SK-N-MC (cell line): ENCODE data around the gene PLBD2.

Source experiments
- DNase-seq: peaks from one replicate; pipeline ENCODE4 v3.0.0-alpha.2; 2011; ENCODE audit warnings: low read depth, low spot score
- H3K27ac ChIP-seq: fragments of 200-600 bp; sonication (generic); 2 replicates; pipeline ENCODE4 v1.5.1; 2016; ENCODE audit warnings: mixed run types
- H3K36me3 ChIP-seq: fragments of 200-600 bp; sonication (generic); 2 replicates; pipeline ENCODE4 v1.6.1; 2017; ENCODE audit warnings: antibody characterized with exemption, low read length, mixed read lengths; ENCODE audit not compliant: insufficient read depth
- H3K4me3 ChIP-seq: fragments of 200-600 bp; sonication (generic); 2 replicates; pipeline ENCODE4 v1.5.1; 2016
- H3K9ac ChIP-seq: fragments of 200-600 bp; sonication (generic); 2 replicates; pipeline ENCODE4 v1.8.0; 2017; ENCODE audit warnings: mixed run types, mixed read lengths; ENCODE audit not compliant: insufficient read length
- H3K9me3 ChIP-seq: fragments of 200-600 bp; sonication (generic); 2 replicates; pipeline ENCODE4 v1.6.1; 2017; ENCODE audit warnings: low read depth, mild to moderate bottlenecking, antibody characterized with exemption, low read length, moderate library complexity, mixed read lengths
- EZH2 ChIP-seq: fragments of 200-600 bp; sonication (generic); IDR thresholded peaks from one replicate; pipeline ENCODE4 v1.6.1; 2017; ENCODE audit warnings: antibody characterized with exemption
- FOXP2 ChIP-seq: optimal IDR thresholded peaks from 2 replicates; pipeline ENCODE3; 2011; ENCODE audit warnings: mild to moderate bottlenecking, moderate library complexity; ENCODE audit not compliant: insufficient read depth; ENCODE audit errors: extremely low read length, control extremely low read depth
- POLR2AphosphoS5 ChIP-seq: IDR thresholded peaks from 2 replicates; pipeline ENCODE4 v1.6.1; 2012; ENCODE audit warnings: mild to moderate bottlenecking, low read depth, low read length, borderline replicate concordance

PLBD2 gene

DNA sequence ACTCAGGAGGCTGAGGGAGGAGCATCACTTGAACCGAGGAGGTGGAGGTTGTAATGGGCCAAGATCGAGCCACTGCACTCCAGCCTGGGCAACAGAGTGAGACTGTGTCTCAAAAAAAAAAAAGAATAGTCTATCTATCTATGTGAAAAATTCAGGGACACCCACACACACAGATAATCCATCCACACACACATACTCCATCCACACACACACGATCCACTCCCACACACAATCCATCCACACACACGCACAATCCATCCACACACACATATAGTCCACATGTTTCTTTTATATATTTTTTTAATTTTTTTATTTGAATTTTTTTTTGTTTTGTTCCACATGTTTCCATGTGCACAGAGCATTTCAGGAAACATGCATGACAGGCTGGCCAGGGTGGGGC lies 42.0 kb downstream of the PLBD2 start:
- no peaks in the 10 kb centered on the region for H3K9me3 ChIP-seq
- DNase-seq = no peak
- H3K27ac ChIP-seq = no peak overlapping the region
- no peak overlapping the region for H3K9ac ChIP-seq
- TF ChIP-seq POLR2AphosphoS5 = no peak
- no peak for TF ChIP-seq EZH2
- TF ChIP-seq FOXP2 = no peak
- no peaks in the 10 kb centered on the region for H3K36me3 ChIP-seq
- H3K4me3 ChIP-seq = no peak overlapping the region

DNA sequence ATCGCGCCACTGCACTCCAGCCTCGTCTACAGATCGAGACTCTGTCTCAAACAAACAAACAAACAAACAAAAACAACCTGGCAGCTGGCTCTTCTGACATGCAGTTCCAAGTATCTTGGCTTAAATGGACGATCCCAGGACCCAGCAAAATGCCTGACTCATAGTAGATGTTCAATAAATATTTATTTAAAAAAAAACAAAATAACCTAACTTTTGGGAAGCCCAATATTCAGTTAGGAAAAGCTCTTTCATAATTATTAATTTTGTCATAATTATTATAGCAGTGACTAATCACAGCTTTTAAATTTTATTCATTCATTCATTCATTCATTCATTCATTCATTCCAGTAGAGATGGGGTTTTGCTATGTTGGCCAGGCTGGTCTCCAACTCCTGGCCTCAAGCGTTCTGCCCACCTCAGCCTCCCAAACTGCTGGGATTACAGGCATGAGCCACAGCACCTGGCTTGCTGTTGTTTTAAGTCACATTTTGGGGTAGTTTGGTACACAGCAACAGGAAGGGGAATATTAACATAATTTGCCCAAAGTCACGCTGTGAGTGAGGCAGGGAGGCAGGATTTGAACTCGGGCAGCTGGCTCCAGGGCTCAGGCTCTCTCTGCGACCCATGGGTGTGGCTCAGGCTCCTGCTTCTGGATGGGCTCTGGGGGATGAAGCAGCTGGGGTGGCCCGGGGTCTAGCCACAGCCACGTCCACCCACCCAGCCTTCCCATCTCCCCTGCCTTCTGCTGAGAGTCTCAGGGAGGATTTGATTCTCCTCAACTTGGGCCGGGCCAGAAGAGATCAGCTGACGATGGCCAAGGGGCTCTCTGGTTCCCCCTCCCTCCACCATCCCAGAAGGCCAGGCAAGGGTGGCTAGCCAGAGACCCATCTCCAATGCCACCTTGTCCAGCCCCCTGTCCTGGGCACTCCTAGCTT lies 42.9 kb downstream of the PLBD2 start:
- TF ChIP-seq EZH2 = no peak
- no peak for TF ChIP-seq POLR2AphosphoS5
- no peak for TF ChIP-seq FOXP2
- Histone ChIP-seq H3K36me3 (no peaks in the 10 kb centered on the region), H3K9ac (no peak overlapping the region), H3K4me3 (no peak overlapping the region), H3K9me3 (no peaks in the 10 kb centered on the region), H3K27ac (no peak overlapping the region)
- DNase-seq = no peak

GRCh38 chr12:113402586-113403260 lies 44.3 kb downstream of the PLBD2 start:
- Histone ChIP-seq H3K9me3 (no peaks in the 10 kb centered on the region), H3K27ac (no peak overlapping the region), H3K4me3 (no peak overlapping the region), H3K9ac (no peak overlapping the region), H3K36me3 (no peaks in the 10 kb centered on the region)
- no peak for TF ChIP-seq EZH2
- no peak for TF ChIP-seq FOXP2
- TF ChIP-seq POLR2AphosphoS5 = no peak
- no peak for DNase-seq

DNA sequence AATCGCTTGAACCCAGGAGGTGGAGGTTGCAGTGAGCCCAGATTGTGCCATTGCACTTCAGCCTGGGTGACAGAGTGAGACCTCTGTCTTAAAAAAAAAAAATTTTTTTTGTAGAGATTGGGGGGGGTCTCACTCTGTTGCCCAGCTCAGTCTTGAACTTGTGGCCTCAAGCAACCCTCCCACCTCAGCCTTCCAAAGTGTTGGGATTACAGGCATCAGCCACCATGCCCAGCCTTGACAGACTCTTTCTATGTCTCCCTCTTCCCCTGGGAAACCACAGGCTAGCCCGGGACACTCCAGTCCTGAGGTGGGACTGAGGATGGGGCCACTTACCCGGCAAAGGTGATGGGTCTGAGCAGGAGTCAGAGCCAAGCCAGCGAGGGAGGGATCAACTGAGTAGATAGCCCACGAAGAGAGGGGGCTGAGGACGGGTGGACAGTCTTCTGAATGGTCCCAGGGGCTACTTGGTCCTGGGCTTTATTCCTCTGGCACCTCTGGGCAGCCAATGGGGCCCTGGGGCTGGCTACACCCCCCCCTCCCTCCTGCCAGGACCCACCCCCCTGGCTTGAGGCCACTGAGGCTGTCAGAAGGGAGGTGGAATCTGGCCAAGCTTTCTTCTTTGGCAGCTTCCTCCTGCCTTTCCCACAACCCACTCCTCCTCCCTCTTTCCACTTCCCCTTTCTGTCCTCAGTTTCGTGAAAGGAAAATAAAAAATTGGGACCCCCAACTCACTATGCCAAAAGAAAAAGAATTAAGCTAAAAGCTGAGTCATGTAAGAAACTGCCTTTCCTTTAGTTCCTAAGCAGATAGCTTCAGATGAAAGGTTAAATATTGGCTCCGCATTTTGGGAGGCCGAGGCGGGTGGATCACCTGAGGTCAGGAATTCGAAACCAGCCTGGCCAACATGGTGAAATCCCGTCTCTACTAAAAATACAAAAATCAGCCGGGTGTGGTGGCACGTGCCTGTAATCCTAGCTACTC lies 45.3 kb downstream of the PLBD2 start, which contains the start of gene SDS:
Gene SDS (minus strand): TSS at position 453 of the 981 bp plus-strand sequence. CDS start 4,179 bp downstream, outside the sequence.
- DNase-seq = no peak
- no peak within 1 kb of the TSS for H3K9ac ChIP-seq
- no peaks in the 10 kb centered on the region for H3K9me3 ChIP-seq
- no peak within 1 kb of the TSS for H3K4me3 ChIP-seq
- no peak within 1 kb of the TSS for H3K27ac ChIP-seq
- H3K36me3 ChIP-seq = no peaks in the 10 kb centered on the region
- TF ChIP-seq POLR2AphosphoS5 (no peak), FOXP2 (no peak), EZH2 (no peak)

GRCh38 chr12:113405694-113406093 lies 47.3 kb downstream of the PLBD2 start:
- no peak for DNase-seq
- no peaks in the 10 kb centered on the region for H3K9me3 ChIP-seq
- H3K9ac ChIP-seq = no peak overlapping the region
- TF ChIP-seq POLR2AphosphoS5 (no peak), FOXP2 (no peak), EZH2 (no peak)
- H3K27ac ChIP-seq = no peak overlapping the region
- H3K36me3 ChIP-seq = no peaks in the 10 kb centered on the region
- no peak overlapping the region for H3K4me3 ChIP-seq

DNA sequence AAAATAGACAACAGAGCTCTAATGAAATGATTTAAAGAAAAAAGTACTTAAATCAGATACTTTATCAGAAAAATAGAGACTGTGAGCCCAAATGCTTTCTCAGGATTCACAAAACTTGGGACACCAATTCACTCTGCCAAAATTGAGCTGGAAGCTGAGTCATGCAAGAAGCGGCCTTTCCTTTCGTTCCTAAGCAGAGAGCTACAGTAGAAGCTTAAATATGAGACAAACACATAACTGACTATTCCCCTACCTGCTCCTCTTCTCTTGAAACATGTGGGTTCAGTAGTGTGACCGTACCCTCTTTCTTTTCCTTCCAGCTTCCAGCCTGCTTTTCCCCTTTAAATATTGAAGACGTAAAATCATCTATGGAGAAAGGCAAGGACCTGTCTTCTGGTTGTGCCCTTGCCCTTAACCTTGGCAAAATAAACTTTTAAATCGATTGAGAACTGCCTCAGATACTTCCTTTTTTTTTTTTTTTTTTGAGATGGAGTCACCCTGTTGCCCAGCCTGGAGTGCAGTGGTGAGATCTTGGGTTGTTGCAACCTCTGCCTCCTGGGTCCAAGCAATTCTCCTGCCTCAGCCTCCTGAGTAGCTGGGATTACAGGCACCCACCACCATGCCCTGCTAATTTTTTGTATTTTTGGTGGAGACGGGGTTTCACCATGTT lies 49.7 kb downstream of the PLBD2 start:
- DNase-seq = no peak
- H3K4me3 ChIP-seq = no peak overlapping the region
- no peak overlapping the region for H3K9ac ChIP-seq
- no peaks in the 10 kb centered on the region for H3K36me3 ChIP-seq
- TF ChIP-seq FOXP2 (no peak), POLR2AphosphoS5 (no peak), EZH2 (no peak)
- H3K27ac ChIP-seq = no peak overlapping the region
- H3K9me3 ChIP-seq = no peaks in the 10 kb centered on the region

DNA sequence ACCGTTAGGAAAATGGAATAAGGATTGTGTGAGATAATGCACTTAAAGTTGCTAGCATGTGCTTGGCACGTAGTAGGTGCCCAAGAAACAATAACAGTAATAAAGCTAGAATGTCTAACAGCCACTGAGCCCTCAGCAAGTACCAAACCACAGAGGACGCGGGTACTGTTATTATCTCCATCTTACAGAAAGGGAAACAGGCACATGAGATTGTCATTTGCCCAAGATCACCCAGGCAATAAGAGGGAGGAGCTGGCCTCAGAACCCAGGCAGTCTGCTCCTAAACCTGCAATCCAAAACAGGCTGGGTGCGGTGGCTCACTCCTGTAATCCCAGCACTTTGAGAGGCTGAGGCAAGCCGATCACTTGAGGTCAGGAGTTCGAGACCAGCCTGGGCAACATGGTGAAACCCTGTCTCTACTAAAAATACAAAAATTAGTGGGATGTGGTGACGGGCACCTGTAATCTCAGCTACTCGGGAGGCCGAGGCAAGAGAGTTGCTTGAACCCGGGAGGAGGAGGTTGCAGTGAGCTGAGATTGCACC lies 50.4 kb downstream of the PLBD2 start:
- TF ChIP-seq FOXP2 (no peak), EZH2 (no peak), POLR2AphosphoS5 (no peak)
- H3K9ac ChIP-seq = no peak overlapping the region
- no peak for DNase-seq
- no peak overlapping the region for H3K4me3 ChIP-seq
- no peaks in the 10 kb centered on the region for H3K9me3 ChIP-seq
- H3K27ac ChIP-seq = no peak overlapping the region
- no peaks in the 10 kb centered on the region for H3K36me3 ChIP-seq
